H7 (cell line): Measurements from ENCODE around the gene ZNF366. TPM values are rescaled to one million over a fixed set of nuclear protein-coding genes. Genes with fewer than 3 reads are reported as not detected.

Experiments used
- DNase-seq: peaks from one replicate; pipeline ENCODE4 v3.0.0; 2012
- H3K27me3 ChIP-seq: 2 replicates; pipeline ENCODE4 v1.6.0; 2011; ENCODE audit warnings: mild to moderate bottlenecking, low read length; ENCODE audit not compliant: control insufficient read depth, insufficient read depth
- H3K36me3 ChIP-seq: replicated peaks from 2 replicates; pipeline ENCODE4 v1.5.1; 2011; ENCODE audit warnings: low read length; ENCODE audit not compliant: control insufficient read depth, insufficient read depth
- H3K4me3 ChIP-seq: 2 replicates; pipeline ENCODE4 v1.5.1; 2011; ENCODE audit warnings: low read depth, mild to moderate bottlenecking, control low read depth, low read length, moderate library complexity; ENCODE audit not compliant: insufficient read depth
- total RNA-seq: library from RNA; depleted of rRNA; stranded (reverse); fragments of >200 nt; shearing (Covaris generic); gene quantifications from 2 replicates; pipeline ENCODE4 v1.2.3, GENCODE V29; 2014

The ZNF366 gene
- total RNA-seq, 1 experiment from 2014 or later = not detected

DNA sequence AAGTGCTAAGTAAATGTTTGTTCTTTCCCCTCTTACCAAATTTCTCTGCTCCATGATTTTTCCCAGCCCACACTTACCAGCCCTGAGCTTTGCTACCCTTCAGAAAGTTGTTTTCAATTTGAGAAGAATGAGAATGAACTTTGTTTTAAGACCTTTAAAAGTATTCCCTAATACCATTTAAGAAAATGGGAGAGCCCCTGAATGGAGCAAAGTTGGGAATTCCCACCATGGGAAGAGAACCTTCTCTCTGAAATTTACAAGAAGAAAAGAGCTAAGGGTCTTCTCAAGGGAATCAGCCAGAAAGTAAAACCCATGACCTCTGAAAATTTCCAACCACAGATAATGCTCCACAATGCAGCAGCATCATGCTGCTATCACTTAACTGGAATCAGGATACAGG, 17.7 kb downstream of the ZNF366 start:
- DNase-seq = no peak
- H3K4me3 ChIP-seq = no peak overlapping the region
- no peaks in the 10 kb centered on the region for H3K36me3 ChIP-seq
- no peaks in the 10 kb centered on the region for H3K27me3 ChIP-seq

DNA sequence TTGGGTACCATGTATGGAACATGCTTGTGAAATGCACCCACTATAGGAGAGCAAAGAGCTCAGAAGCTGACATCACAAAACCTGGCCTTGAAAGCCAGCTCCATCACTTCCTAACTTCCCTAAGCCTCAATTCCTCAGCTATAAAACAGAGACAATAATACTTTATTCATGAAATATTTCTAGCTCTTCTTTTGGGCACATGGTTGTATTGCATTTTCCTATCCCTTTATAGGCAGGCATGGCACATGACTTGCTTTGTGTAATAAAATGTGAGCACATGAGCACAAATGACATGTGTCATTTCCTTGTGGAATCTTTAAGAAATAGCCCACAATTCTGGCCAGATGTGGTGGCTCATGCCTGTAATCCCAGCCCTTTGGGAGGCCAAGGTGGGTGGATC, 18.5 kb downstream of the ZNF366 start:
- no peaks in the 10 kb centered on the region for H3K27me3 ChIP-seq
- no peaks in the 10 kb centered on the region for H3K36me3 ChIP-seq
- no peak overlapping the region for H3K4me3 ChIP-seq
- no peak for DNase-seq

DNA sequence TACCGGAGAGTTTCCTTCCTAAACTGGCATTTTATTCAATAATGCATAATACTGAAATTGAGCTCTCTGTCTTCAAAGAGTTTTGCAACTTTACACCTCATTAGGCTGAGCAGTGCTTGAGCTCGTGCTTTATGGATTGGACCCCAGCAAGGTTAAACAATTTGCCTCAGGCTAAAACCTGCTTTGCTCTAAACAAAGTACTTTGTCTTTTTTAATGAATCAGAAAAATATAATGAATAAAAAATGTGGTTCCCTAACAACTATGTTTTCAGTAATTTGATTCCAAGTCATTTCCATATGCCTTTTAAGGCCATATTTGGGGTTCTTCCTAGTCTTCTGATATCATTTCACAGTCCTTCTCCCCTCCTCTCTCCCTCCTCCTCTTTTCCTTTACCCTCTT, 20.0 kb downstream of the ZNF366 start:
- H3K4me3 ChIP-seq = no peak overlapping the region
- no peak for DNase-seq
- no peaks in the 10 kb centered on the region for H3K27me3 ChIP-seq

DNA sequence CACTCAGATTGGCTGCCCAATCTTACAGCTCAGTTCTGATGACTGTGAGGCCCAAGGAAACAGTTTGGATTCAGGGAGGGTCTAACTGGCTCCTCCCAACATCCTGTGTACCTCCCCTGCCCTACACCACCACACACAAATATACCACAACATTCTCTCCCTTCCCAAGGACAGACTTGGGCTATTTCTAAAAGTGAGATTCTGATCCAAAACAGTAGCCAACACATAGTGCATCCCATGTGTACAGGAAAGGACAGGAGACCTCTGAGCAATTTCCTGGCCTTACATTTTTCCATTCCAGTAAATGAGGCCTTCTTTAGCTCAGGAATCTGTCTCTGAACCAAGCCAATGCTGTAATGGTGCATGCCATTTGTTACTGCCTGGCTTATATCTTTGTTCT, 20.8 kb downstream of the ZNF366 start:
- Histone ChIP-seq H3K4me3 (no peak overlapping the region), H3K27me3 (no peaks in the 10 kb centered on the region), H3K36me3 (no peaks in the 10 kb centered on the region)
- DNase-seq = no peak

More for the DNA sequence above, 20.0 kb downstream of the ZNF366 start:
- no peaks in the 10 kb centered on the region for H3K36me3 ChIP-seq

DNA sequence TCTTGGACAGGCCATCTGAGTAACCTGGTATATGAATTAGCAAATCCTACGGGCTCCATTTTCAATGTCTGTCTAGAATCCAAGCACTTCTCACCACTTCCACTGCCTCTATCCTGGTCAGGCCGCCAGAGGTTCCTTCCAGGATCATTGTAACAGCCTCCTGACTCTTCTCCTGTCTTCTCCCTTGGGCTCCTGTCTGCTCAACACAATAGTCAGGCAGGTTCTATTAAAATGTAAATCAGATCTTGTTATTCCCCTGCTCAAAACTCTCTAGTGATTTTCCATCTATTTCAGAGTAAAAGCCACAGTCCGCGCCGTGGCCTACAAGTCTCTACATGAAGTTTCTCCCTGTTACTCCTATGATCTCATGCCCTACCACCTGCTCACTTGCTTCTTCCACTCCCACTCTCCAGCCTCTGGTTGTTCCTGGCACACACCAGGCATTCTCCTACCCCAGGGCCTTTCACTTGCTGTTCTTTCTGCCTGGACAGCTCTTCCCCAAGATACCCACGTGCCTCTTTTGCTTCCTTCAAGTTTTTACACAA, 21.7 kb downstream of the ZNF366 start:
- H3K27me3 ChIP-seq = no peaks in the 10 kb centered on the region
- no peaks in the 10 kb centered on the region for H3K36me3 ChIP-seq
- DNase-seq = peak; percentile 15
- no peak overlapping the region for H3K4me3 ChIP-seq

DNA sequence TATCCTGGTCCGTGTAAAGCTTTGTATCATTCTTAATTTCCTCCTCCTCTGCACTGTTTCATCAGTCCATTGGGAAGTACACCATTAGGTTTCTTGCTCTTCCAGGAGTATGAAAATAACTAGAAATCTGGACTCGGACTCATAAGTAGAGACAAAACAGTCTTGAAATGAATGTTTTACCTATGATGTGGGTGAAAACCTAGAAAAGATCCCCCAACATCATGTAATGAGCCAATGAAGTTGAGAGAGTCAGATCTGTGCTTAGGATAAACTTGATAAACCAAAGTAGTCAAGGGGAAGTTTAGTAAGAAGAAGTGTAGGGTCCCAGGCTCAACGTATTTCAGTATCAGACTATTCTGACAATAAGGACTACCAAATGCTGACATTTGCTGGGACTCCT, 25.2 kb downstream of the ZNF366 start:
- no peak for DNase-seq
- no peak overlapping the region for H3K4me3 ChIP-seq
- H3K36me3 ChIP-seq = no peaks in the 10 kb centered on the region
- H3K27me3 ChIP-seq = no peaks in the 10 kb centered on the region

DNA sequence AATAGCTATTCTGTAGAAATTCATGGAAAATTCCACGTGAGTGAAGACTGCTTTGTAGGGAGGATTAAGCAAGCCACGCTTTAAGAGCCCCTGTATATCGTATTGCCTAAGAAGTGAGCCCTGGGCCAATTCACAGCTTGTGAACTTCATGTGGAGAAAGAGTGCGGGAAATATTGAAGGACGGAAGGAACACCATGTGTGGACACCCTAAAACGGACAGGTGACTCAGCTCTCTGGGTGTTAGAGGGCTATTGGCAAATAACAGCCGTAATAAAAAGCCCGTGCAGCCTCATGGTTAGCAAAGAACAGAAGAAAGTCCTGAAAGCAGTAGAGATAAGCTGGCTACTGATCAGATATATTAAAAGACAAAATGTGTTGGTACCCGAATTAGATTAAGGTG, 26.4 kb downstream of the ZNF366 start:
- H3K36me3 ChIP-seq = no peaks in the 10 kb centered on the region
- DNase-seq = no peak
- no peaks in the 10 kb centered on the region for H3K27me3 ChIP-seq
- H3K4me3 ChIP-seq = no peak overlapping the region

DNA sequence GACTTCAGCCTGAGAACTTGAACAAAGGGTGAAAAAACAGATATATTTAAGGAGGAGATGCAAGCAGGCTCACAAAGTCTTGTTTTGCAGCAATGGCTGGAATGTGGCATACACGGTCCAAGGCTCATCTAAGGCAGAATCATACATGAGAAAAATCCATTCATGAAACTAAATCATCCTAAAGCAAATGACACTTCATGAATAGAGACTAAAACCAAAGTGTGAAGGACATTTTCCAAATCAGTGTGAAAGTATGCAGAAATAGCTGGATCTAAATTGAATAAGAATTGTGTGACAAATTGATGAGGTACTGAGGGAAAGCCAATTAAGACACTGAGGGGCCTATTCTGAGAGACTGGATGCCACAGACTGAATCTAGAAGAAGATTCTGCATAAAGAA, 27.3 kb downstream of the ZNF366 start:
- no peak overlapping the region for H3K4me3 ChIP-seq
- no peaks in the 10 kb centered on the region for H3K36me3 ChIP-seq
- no peak for DNase-seq

DNA sequence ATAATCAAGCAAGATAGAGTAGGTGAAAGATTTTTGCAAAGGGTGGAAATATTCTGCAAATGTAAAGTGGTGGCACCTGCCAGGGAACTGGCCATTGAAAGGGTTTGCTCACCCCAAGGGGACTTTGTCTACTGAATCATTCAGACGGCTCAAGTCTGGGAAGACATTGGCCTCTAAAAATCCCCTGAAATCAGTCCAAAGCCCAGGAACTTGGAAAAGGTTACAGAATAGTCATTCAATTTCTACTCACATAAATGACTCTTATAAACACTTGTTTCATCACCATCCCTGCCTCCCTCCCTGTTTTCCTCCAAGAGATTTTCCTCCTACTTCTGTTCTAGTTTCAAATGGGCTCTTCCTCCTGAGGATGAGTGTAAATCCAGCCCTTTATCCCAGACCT, 28.5 kb downstream of the ZNF366 start:
- no peak for DNase-seq

More for the DNA sequence above, 27.3 kb downstream of the ZNF366 start:
- no peaks in the 10 kb centered on the region for H3K27me3 ChIP-seq

DNA sequence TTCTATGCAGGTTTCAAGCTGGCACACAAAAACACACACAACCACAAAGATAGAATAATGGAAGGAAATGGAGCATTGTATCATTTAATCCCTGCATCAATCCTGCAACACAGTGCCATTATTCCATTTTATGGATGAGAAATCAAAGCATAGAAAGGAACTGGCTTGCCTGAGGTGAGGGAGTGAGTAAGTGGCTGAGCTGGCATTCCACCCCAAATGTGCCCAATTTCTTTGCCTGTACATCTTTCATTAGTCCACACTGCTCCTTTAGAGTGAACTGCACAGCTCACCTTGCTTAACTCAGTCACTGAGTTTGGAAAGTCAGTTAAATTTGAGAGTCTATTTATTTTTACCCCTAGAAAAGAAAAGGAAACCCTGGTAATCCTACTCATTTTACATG, 28.9 kb downstream of the ZNF366 start:
- no peaks in the 10 kb centered on the region for H3K27me3 ChIP-seq
- DNase-seq = no peak
- H3K4me3 ChIP-seq = no peak overlapping the region
- no peaks in the 10 kb centered on the region for H3K36me3 ChIP-seq

More for the DNA sequence above, 28.5 kb downstream of the ZNF366 start:
- Histone ChIP-seq H3K4me3 (no peak overlapping the region), H3K27me3 (no peaks in the 10 kb centered on the region), H3K36me3 (no peaks in the 10 kb centered on the region)

DNA sequence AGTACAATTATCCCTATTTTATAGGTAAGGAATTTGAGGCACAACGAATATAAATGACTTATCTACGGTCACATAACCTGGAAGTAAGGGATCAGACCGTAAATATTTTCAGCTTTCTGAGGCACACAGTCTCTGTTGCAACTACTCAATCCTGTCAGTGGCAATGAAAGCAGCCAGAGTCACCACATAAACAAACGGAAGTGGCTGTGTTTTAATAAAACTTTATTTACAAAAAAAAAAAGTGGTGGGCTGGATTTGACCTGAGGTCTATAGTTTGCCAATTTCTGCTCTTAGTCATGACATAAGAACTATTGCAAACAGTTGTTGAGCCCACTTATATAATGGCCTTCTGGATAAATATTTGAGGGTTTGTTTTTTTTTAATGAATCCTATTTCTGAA, 29.6 kb downstream of the ZNF366 start:
- no peaks in the 10 kb centered on the region for H3K27me3 ChIP-seq
- no peak for DNase-seq
- no peaks in the 10 kb centered on the region for H3K36me3 ChIP-seq
- no peak overlapping the region for H3K4me3 ChIP-seq

DNA sequence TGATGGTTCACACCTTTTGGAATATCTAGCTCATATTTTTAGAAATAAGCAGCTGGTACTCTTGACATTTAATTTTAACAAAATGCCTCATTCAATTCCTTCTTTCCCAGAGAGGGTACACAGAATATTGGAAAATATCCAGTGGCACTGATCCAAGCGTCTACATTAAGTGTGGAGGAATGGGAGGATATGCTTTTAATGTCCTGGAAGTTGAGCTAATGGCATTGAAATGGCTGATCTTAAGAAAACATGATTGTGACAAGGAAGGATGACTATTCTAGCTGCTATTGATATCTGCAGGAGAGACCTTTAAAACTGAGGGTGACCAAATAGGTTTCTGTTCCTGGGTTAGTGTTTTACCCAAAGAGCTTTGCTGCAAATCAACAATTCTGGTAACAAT, 30.0 kb downstream of the ZNF366 start:
- no peak for DNase-seq
- Histone ChIP-seq H3K27me3 (no peaks in the 10 kb centered on the region), H3K4me3 (no peak overlapping the region), H3K36me3 (no peaks in the 10 kb centered on the region)

DNA sequence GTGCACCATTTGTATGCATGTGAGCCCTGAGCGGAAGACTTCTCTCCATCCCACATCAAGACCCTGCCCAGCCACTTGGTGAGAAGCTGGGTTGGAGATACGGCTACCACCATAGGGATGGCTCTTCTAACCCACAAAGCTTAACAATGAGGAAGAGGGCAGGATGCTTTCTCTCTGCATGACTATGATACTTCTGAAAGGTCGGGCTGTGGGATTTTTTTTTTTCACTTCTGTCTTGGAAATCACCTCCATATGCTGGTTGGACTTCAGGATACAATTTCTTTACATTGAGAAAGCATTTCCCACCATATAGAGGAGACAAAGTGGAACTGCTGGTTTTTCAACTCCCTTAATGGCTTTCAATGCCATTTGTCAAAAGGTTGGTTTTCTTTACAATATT, 30.5 kb downstream of the ZNF366 start:
- Histone ChIP-seq H3K36me3 (no peaks in the 10 kb centered on the region), H3K4me3 (no peak overlapping the region), H3K27me3 (no peaks in the 10 kb centered on the region)
- no peak for DNase-seq

DNA sequence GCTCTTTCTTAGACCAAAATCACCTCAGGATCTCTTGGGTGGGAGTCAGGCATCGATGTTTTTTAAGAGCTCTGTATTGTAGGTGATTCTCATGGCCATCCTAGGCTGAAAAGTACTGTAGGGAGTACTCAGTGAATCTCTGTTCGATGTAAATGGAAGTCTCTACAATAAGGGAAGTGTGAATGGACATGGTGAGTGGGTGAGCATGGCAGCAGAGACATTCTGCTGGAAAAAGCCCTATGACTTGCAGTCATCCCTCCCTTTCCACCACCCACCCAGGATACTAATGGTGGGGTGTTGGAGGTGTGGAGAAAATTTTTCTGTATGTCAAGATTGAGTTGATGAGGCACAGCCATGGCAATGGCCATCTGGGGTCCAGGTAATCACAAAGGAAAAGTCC, 30.9 kb downstream of the ZNF366 start:
- Histone ChIP-seq H3K4me3 (no peak overlapping the region), H3K36me3 (no peaks in the 10 kb centered on the region), H3K27me3 (no peaks in the 10 kb centered on the region)
- DNase-seq = no peak

DNA sequence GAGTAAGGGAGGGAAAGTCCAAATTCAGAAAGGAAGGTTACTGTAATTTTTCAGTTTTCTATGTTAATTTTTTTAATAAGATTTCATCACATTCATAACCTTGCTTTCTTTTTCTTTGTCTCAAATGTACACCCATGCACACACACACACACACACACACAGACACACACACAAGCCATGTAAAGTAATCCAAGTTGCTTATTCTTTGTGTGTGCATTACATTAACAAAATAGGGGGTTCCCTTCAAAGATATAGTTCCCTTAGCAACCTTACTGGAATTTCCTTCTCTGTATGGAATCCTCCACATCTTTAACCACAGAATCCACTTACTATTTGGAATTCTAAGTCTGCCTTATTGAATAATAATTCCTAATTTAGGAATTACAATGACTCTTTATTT, 32.7 kb downstream of the ZNF366 start:
- H3K4me3 ChIP-seq = no peak overlapping the region
- H3K36me3 ChIP-seq = no peaks in the 10 kb centered on the region
- no peak for DNase-seq
- H3K27me3 ChIP-seq = no peaks in the 10 kb centered on the region

DNA sequence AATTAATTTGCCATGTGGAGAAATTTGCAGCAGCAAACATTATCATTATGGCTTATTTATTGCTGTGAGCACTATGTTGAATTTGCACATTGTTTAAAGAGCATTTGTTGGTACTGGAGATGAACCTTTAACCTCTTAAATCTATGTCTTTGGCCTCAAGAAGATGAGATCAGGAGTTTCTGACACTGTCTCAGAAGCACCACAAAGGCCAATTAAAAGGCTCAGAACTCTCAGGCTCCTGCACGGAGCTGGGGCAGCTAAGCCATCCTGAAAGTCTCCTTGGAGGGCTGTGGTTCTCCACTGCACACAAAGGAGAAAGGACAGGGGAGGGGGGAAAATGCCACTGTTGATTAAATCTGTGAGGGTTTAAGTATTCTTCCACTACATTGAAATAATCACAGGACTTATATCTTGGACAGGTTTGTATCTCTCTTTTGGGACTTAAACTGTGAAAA, 33.1 kb downstream of the ZNF366 start:
- Histone ChIP-seq H3K36me3 (no peaks in the 10 kb centered on the region), H3K27me3 (no peaks in the 10 kb centered on the region), H3K4me3 (no peak overlapping the region)
- DNase-seq = no peak
